Body of pancreas (tissue), 4 donors: ENCODE measurements around the gene IL1RL2. TPM values are rescaled to one million over a fixed set of nuclear protein-coding genes. Genes with fewer than 3 reads are reported as not detected.

Experiments used
- ATAC-seq: fragments of 150-250 bp; one replicate; pipeline ENCODE4 v1.9.1; 2016
- DNase-seq, 4 donors: peaks; one replicate each; pipeline ENCODE4 v3.0.0-alpha.2; 2019
- H3K27ac ChIP-seq, 4 donors: fragments of 200-600 bp; sonication (generic); 1 replicate in 3 of 4; 2 replicates in 1 of 4; pipeline versions ENCODE4 v1.5.1 to v1.6.1; 2016 to 2019; ENCODE audit warnings: mild to moderate bottlenecking in 1 of 4, mixed read lengths in 1 of 4, moderate library complexity in 1 of 4
- H3K27me3 ChIP-seq, 2 donors: fragments of 200-600 bp; sonication (generic); one replicate each; pipeline ENCODE4 v1.6.0; 2016; ENCODE audit warnings: mild to moderate bottlenecking in 1 of 2
- H3K36me3 ChIP-seq, 2 donors: fragments of 200-600 bp; sonication (generic); replicated peaks in 1 of 2; 2 replicates each; pipeline ENCODE4 v1.5.1; 2016; ENCODE audit warnings: low read depth in 2 of 2; ENCODE audit not compliant: insufficient read depth in 1 of 2
- H3K4me1 ChIP-seq: fragments of 200-600 bp; sonication (generic); one replicate; pipeline ENCODE4 v1.6.0; 2016
- H3K4me3 ChIP-seq, 2 donors: fragments of 200-600 bp; sonication (generic); 1 replicate in 1 of 2; 2 replicates in 1 of 2; pipeline ENCODE4 v1.5.1; 2016 to 2019
- H3K9me3 ChIP-seq, 3 donors: fragments of 200-600 bp; sonication (generic); 1 replicate in 2 of 3; 2 replicates in 1 of 3; pipeline ENCODE4 v1.5.1; 2016
- POLR2A ChIP-seq, 3 donors: fragments of 450-650 bp; IDR thresholded peaks; one replicate each; pipeline ENCODE4 v1.6.1; 2016; ENCODE audit warnings: antibody characterized with exemption in 3 of 3, mild to moderate bottlenecking in 2 of 3
- WGBS, 2 donors: methylation state at CpG; one replicate each; pipeline ENCODE4 v1.1.5; 2017; 5-methylcytosine and 5-hydroxymethylcytosine counted together
- intact Hi-C: fragments of 100-400 bp; cut with DNase I; formaldehyde crosslinking; loops from one replicate; pipeline ENCODE4 v1.15.1; 2023
- total RNA-seq, 2 donors: library from RNA; depleted of rRNA; stranded (reverse); fragments of >200 nt; gene quantifications; one replicate each; pipeline ENCODE4 v1.1.0, GENCODE V29; 2016
- TF ChIP-seq, protein P1 (sequence below), 7 experiments: fragments of 450-650 bp in 4 of 7; fragments of 200-600 bp in 3 of 7; sonication (generic) in 3 of 7; IDR thresholded peaks; one replicate each; pipeline ENCODE4 v1.5.1; 2016 to 2019; ENCODE audit warnings: antibody characterized with exemption in 7 of 7

IL1RL2 gene
- total RNA-seq, 2 donors from 2014 or later, result 0.52 TPM; not detected in 1

DNA sequence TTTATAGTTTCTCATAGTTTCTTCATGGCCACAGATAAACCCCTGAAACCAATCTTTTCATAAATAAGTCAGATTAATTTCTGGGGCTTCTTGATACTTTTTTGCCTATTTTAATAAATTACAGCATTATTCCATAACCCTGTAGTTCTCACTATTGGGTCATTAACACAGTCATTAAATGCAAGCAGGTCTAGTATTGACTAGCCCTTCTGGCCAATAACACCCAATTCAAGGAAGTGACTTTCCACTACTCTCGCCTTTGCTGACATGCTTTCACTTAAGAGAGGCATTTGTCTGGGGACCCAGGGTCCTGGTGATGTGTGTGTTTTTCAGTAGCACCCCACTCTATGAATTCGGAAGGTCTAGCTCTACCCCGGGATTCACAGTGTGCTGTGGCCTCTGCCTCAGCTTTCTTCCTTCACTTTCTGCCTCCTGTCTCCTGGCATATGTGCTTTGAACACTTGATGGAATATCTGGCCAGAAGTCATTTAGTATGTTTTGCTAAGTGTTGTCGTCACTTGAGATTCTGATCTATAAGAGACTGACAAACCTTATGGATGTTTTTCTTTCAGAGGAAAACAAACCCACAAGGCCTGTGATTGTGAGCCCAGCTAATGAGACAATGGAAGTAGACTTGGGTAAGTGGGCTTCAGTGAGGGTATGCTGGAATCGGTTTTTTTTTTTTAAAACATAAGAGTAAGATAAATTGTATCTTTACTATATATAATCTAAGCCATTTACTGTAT lies 18.6 kb upstream of the IL1RL2 start:
- Histone ChIP-seq H3K4me3 (no peak overlapping the region), H3K9me3 (no peaks in the 10 kb centered on the region), H3K36me3 (peaks cover 0 to 17% of the 10 kb centered on the region in 2 donors), H3K4me1 (peaks cover 14% of the 10 kb centered on the region), H3K27ac (no peak overlapping the region), H3K27me3 (no peaks in the 10 kb centered on the region)
- WGBS, 2 donors, result 88 to 93% methylated on average over 5 of the region's 5 CpGs
- intact Hi-C loops, result no loop called here
- no peak for ATAC-seq
- DNase-seq, result no peak
- no peak for TF ChIP-seq POLR2A (IDR thresholded peaks at IDR 0.05)
- TF ChIP-seq, protein P1, sequence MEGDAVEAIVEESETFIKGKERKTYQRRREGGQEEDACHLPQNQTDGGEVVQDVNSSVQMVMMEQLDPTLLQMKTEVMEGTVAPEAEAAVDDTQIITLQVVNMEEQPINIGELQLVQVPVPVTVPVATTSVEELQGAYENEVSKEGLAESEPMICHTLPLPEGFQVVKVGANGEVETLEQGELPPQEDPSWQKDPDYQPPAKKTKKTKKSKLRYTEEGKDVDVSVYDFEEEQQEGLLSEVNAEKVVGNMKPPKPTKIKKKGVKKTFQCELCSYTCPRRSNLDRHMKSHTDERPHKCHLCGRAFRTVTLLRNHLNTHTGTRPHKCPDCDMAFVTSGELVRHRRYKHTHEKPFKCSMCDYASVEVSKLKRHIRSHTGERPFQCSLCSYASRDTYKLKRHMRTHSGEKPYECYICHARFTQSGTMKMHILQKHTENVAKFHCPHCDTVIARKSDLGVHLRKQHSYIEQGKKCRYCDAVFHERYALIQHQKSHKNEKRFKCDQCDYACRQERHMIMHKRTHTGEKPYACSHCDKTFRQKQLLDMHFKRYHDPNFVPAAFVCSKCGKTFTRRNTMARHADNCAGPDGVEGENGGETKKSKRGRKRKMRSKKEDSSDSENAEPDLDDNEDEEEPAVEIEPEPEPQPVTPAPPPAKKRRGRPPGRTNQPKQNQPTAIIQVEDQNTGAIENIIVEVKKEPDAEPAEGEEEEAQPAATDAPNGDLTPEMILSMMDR (IDR thresholded peaks at IDR 0.05), result no peak

DNA sequence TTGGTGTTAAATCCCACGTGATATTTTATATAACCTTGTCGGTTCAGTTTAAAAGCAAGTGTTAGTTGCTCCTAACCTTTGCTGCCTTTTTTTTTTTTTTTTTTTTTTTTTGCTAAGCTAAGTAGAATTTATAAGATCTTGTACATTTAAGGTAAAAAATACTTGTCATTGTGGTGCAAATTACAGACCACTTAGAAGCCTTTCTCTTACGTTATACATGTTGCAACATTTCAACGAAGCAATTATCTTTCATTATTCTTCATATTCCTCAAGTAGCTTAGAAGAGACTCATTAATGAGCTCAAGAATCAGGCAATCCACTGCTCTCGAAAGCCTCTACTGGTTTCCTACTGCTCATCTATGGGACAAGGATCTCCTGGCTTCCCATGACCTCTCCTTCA lies 14.9 kb upstream of the IL1RL2 start:
- Histone ChIP-seq H3K27me3 (no peaks in the 10 kb centered on the region), H3K9me3 (no peaks in the 10 kb centered on the region), H3K4me3 (no peak overlapping the region), H3K36me3 (peaks cover 8 to 29% of the 10 kb centered on the region in 2 donors), H3K4me1 (no peaks in the 10 kb centered on the region), H3K27ac (no peak overlapping the region)
- WGBS, 2 donors, result 77 to 91% methylated on average over 5 of the region's 5 CpGs
- ATAC-seq (no peak), DNase-seq (no peak)
- intact Hi-C loops, result no loop called here
- TF ChIP-seq POLR2A (IDR thresholded peaks at IDR 0.05), result no peak
- TF ChIP-seq, protein P1 (IDR thresholded peaks at IDR 0.05), result no peak

DNA sequence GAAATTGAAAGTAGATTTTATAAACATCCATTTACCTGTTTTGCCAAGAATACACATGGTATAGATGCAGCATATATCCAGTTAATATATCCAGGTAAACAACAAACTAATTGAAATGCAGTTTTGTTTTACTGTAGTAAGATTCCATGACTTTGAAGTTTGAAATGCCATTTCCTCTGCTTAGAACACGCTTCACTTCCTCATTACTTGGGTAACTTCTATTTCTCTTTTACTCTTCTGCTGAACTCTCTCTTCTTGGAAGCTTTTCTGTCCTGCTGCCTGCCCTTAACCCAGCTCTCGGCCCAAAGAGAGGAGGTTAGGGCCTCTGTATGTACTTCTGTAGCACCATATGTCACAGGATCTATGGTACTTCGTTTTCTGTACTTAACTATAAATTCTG lies 14.1 kb upstream of the IL1RL2 start:
- H3K27me3 ChIP-seq, result no peaks in the 10 kb centered on the region
- no peak for TF ChIP-seq POLR2A (IDR thresholded peaks at IDR 0.05)
- TF ChIP-seq, protein P1 (IDR thresholded peaks at IDR 0.05), result no peak
- ATAC-seq (no peak), DNase-seq (no peak)
- 75 to 78% methylated on average over 3 of the region's 3 CpGs for WGBS, 2 donors
- no peaks in the 10 kb centered on the region for H3K4me1 ChIP-seq
- no peak overlapping the region for H3K4me3 ChIP-seq
- no peak overlapping the region for H3K27ac ChIP-seq
- intact Hi-C loops, result no loop called here
- H3K36me3 ChIP-seq, result peaks cover 8 to 29% of the 10 kb centered on the region in 2 donors
- no peaks in the 10 kb centered on the region for H3K9me3 ChIP-seq

DNA sequence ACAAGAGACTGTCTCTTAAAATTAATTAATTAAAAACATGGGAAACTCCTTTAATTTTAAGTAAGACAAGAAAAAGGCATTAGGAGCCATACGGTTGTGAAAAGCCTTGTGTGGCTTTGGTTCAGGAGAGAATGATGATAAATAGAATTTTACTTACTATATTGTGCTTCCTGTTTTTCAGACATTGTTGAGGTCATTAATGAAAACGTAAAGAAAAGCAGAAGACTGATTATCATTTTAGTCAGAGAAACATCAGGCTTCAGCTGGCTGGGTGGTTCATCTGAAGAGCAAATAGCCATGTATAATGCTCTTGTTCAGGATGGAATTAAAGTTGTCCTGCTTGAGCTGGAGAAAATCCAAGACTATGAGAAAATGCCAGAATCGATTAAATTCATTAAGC lies 10.7 kb upstream of the IL1RL2 start:
- TF ChIP-seq, protein P1 (IDR thresholded peaks at IDR 0.05), result no peak
- TF ChIP-seq POLR2A (IDR thresholded peaks at IDR 0.05), result no peak
- DNase-seq (no peak), ATAC-seq (no peak)
- no peak overlapping the region for H3K4me3 ChIP-seq
- H3K27me3 ChIP-seq, result no peaks in the 10 kb centered on the region
- peaks cover 9% of the 10 kb centered on the region for H3K4me1 ChIP-seq
- peaks cover 8 to 28% of the 10 kb centered on the region in 2 donors for H3K36me3 ChIP-seq
- H3K9me3 ChIP-seq, result no peaks in the 10 kb centered on the region
- no peak overlapping the region for H3K27ac ChIP-seq
- intact Hi-C loops, result no loop called here
- 90 to 96% methylated on average over 3 of the region's 3 CpGs for WGBS, 2 donors
